WTC11 (cell line): ENCODE results near the gene STPG2. TPM values are rescaled to one million over a fixed set of nuclear protein-coding genes. Genes with fewer than 3 reads are reported as not detected.

Experiments used
- ATAC-seq: fragments of 200-7000 bp; cut with Tn5 transposase; 2 replicates; pipeline ENCODE4 v1.10.0; 2021; ENCODE audit warnings: mild to moderate bottlenecking, moderate library complexity
- CTCF ChIA-PET: fragments of 300-600 bp; sonication (Branson Sonifier 250); formaldehyde crosslinking; loops from one replicate; lab custom pipeline; 2021; ENCODE audit warnings: antibody characterized with exemption; lab: Charles Lee
- POLR2A ChIA-PET: fragments of 350-600 bp; sonication (Branson Sonifier 250); formaldehyde crosslinking; loops from one replicate; lab custom pipeline; 2021; ENCODE audit warnings: antibody characterized with exemption; lab: Charles Lee
- DNase-seq: peaks from one replicate; pipeline ENCODE4 v3.0.0; 2021; ENCODE audit warnings: low spot score
- H3K27ac Mint-ChIP-seq: 2 replicates; pipeline ENCODE4 v1.8.0; 2021; ENCODE audit warnings: mixed read lengths
- H3K27me3 Mint-ChIP-seq: 2 replicates; pipeline ENCODE4 v1.8.0; 2021; ENCODE audit warnings: low read depth, mild to moderate bottlenecking, moderate library complexity, mixed read lengths
- H3K36me3 Mint-ChIP-seq: 2 replicates; pipeline ENCODE4 v1.8.0; 2021; ENCODE audit warnings: mixed read lengths
- H3K4me1 Mint-ChIP-seq: 2 replicates; pipeline ENCODE4 v1.8.0; 2022; ENCODE audit warnings: mixed read lengths
- H3K4me3 Mint-ChIP-seq: 2 replicates; pipeline ENCODE4 v1.8.0; 2021; ENCODE audit warnings: mild to moderate bottlenecking, moderate library complexity, mixed read lengths
- H3K9me3 Mint-ChIP-seq: 2 replicates; pipeline ENCODE4 v1.8.0; 2021; ENCODE audit warnings: mixed read lengths
- AR ChIP-seq: fragments of 250-450 bp; sonication (Bioruptor Pico); IDR thresholded peaks from 2 replicates; pipeline ENCODE4 v1.9.0; 2021; ENCODE audit warnings: mild to moderate bottlenecking
- ARID4B ChIP-seq: sonication (generic); formaldehyde crosslinking; IDR thresholded peaks from 2 replicates; pipeline ENCODE4 v1.8.0; 2023; ENCODE audit warnings: missing genetic modification reagents, mild to moderate bottlenecking, borderline replicate concordance
- ATF2 ChIP-seq: sonication (generic); formaldehyde crosslinking; IDR thresholded peaks from 2 replicates; pipeline ENCODE4 v1.8.1; 2022; ENCODE audit warnings: low read depth, missing genetic modification reagents, borderline replicate concordance
- EMX1 ChIP-seq: fragments of 250-450 bp; sonication (Bioruptor Pico); IDR thresholded peaks from 2 replicates; pipeline ENCODE4 v1.8.0; 2021; ENCODE audit warnings: mild to moderate bottlenecking
- JAZF1 ChIP-seq: fragments of 250-450 bp; sonication (Bioruptor Pico); IDR thresholded peaks from 2 replicates; pipeline ENCODE4 v1.9.0; 2021; ENCODE audit warnings: moderate library complexity, mild to moderate bottlenecking, inconsistent platforms
- MLX ChIP-seq: sonication (generic); formaldehyde crosslinking; IDR thresholded peaks from 2 replicates; pipeline ENCODE4 v1.8.1; 2023; ENCODE audit warnings: mild to moderate bottlenecking, missing genetic modification reagents, moderate library complexity
- NFATC4 ChIP-seq: fragments of 250-450 bp; sonication (Bioruptor Pico); IDR thresholded peaks from 2 replicates; pipeline ENCODE4 v1.9.0; 2021; ENCODE audit warnings: mild to moderate bottlenecking
- RELA ChIP-seq: sonication (generic); formaldehyde crosslinking; IDR thresholded peaks from 2 replicates; pipeline ENCODE4 v1.8.1; 2022; ENCODE audit warnings: missing genetic modification reagents, mild to moderate bottlenecking, borderline replicate concordance
- SMAD3 ChIP-seq: sonication (generic); formaldehyde crosslinking; IDR thresholded peaks from 2 replicates; pipeline ENCODE4 v1.8.0; 2022; ENCODE audit warnings: missing genetic modification reagents, mild to moderate bottlenecking, borderline replicate concordance
- TEAD4 ChIP-seq: sonication (generic); formaldehyde crosslinking; IDR thresholded peaks from 2 replicates; pipeline ENCODE4 v1.8.0; 2022; ENCODE audit warnings: mild to moderate bottlenecking, missing genetic modification reagents
- TP53 ChIP-seq: sonication (generic); formaldehyde crosslinking; IDR thresholded peaks from 2 replicates; pipeline ENCODE4 v1.8.1; 2023; ENCODE audit warnings: mild to moderate bottlenecking, missing genetic modification reagents
- USF1 ChIP-seq: sonication (generic); formaldehyde crosslinking; IDR thresholded peaks from 2 replicates; pipeline ENCODE4 v1.8.0; 2022; ENCODE audit warnings: mild to moderate bottlenecking, missing genetic modification reagents
- ZBTB21 ChIP-seq: sonication (generic); formaldehyde crosslinking; IDR thresholded peaks from 2 replicates; pipeline ENCODE4 v1.8.1; 2023; ENCODE audit warnings: mild to moderate bottlenecking, missing genetic modification reagents, borderline replicate concordance
- ZMAT4 ChIP-seq: fragments of 250-450 bp; sonication (Bioruptor Pico); IDR thresholded peaks from 2 replicates; pipeline ENCODE4 v1.9.0; 2021; ENCODE audit warnings: mild to moderate bottlenecking
- ZNF138 ChIP-seq: sonication (generic); formaldehyde crosslinking; conservative IDR thresholded peaks from 2 replicates; pipeline ENCODE4 v1.8.1; 2022; ENCODE audit warnings: mild to moderate bottlenecking, moderate library complexity, missing genetic modification reagents
- ZNF232 ChIP-seq: sonication (generic); formaldehyde crosslinking; IDR thresholded peaks from 2 replicates; pipeline ENCODE4 v1.8.0; 2022; ENCODE audit warnings: mild to moderate bottlenecking, missing genetic modification reagents
- total RNA-seq: library from RNA; stranded (reverse); gene quantifications from 3 replicates; pipeline ENCODE4 v1.2.3, GENCODE V29; 2021

The STPG2 gene
- total RNA-seq, 1 experiment from 2014 or later, result 0.17 TPM

GRCh38 chr4:97978791-97979488 is 164.3 kb downstream of the STPG2 start (continued):
- TF ChIP-seq USF1 (CRISPR knock-in tag), result no peak
- no peak for TF ChIP-seq TP53 (CRISPR knock-in tag)
- TF ChIP-seq ZMAT4 (CRISPR knock-in tag), result no peak
- TF ChIP-seq EMX1 (CRISPR knock-in tag), result no peak

- H3K27ac Mint-ChIP-seq, result no peak overlapping the region
- CTCF ChIA-PET, result no interaction called here
- TF ChIP-seq JAZF1 (CRISPR knock-in tag) (no peak), ZBTB21 (CRISPR knock-in tag) (no peak), ZNF138 (CRISPR knock-in tag) (no peak), NFATC4 (no peak), AR (no peak), ATF2 (CRISPR knock-in tag) (no peak), MLX (CRISPR knock-in tag) (no peak), RELA (CRISPR knock-in tag) (no peak), ZNF232 (CRISPR knock-in tag) (no peak), TEAD4 (CRISPR knock-in tag) (no peak), SMAD3 (no peak), ARID4B (CRISPR knock-in tag) (no peak)
- TF ChIP-seq, all 79 proteins: peak for 0
- POLR2A ChIA-PET, result no interaction called here
- ATAC-seq (no peak), DNase-seq (no peak)
- Mint-ChIP-seq H3K36me3 (peaks cover 7% of the 10 kb centered on the region; the same call in 1 of the 2 replicates), H3K9me3 (peaks cover 36% of the 10 kb centered on the region), H3K4me3 (no peak overlapping the region), H3K27me3 (no peaks in the 10 kb centered on the region), H3K4me1 (no peaks in the 10 kb centered on the region)
Observed at GRCh38 chr4:97953171-97953941, 189.9 kb downstream of the STPG2 start.
